ENCODE data around the gene MTRF1.

- no peak for TF ChIP-seq CTCF (IDR thresholded peaks at IDR 0.05; ENCODE audit: low read length)
- TF ChIP-seq EZH2 (optimal IDR thresholded peaks at IDR 0.05; ENCODE audit: low read depth, low read length) = no peak
- no peak for TF ChIP-seq EZH2phosphoT487 (IDR thresholded peaks at IDR 0.05; ENCODE audit: low read length)
Measured at GRCh38 chr13:41284512-41285288, 21.3 kb upstream of the MTRF1 start.

Measured in MM.1S (cell line).